HG02973 (cell line): ENCODE measurements around the gene DCAF8.
A peak's percentile ranks its signal among the peaks of the same experiment; 100 is the strongest.

Experiments
- ATAC-seq: cut with Tn5 transposase; IDR thresholded peaks from one replicate; pipeline ENCODE4 v1.9.1; 2021; ENCODE audit warnings: moderate library complexity; ENCODE audit not compliant: unreplicated experiment

The DCAF8 gene

GRCh38 chr1:160171980-160172379, 90.4 kb downstream of the DCAF8 start:
- ATAC-seq = no peak

DNA sequence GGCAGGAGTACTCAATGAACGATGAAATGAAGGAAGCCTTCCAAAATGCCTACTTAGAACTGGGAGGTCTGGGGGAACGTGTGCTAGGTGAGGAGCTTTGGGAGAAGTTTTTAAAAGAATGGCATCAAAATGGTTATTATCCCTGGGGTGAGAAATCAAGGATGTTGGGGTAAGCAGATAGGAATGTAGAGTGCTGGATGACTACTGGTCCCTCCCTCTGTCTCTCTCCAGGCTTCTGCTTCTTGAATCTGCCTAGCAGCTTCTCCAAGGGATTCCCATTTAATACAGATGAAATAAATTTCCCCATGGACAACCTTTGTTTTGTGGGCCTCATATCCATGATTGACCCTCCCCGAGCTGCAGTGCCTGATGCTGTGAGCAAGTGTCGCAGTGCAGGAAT, 91.0 kb downstream of the DCAF8 start:
- ATAC-seq = no peak

DNA sequence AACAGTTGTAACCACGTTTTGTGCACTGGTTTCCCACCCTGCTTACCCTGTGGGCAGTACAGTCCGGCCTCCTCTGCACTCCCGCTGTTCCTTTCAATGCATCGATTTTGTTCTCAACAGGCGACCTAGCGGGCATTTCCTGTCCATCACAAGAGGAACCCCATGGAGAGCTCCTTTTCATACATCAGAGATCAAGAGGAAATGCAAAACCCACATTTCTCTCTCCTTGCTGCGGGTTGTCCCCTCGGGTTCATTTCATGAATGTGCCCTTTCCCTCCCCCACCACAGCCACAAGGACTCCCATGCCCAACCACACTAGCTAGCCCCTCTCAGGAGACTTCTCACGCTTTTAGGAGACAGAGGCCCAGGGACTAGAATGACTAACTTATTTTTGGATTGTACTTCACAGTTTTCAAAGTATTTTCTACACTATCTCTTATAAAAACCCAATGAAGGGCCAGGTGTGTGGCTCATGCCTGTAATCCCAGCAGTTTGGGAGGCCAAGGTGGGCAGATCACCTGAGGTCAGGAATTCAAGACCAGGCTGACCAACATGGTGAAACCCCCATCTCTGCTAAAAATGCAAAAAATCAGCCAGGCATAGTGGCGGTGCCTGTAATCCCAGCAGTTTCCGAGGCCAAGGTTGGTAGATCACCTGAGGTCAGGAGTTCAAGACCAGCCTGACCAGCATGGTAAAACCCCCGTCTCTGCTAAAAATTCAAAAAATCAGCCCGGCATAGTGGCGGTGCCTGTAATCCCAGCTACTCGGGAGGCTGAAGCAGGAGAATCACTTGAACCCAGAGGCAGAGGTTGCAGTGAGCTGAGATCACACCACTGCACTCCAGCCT, 92.6 kb downstream of the DCAF8 start:
- peak; percentile 63 for ATAC-seq

DNA sequence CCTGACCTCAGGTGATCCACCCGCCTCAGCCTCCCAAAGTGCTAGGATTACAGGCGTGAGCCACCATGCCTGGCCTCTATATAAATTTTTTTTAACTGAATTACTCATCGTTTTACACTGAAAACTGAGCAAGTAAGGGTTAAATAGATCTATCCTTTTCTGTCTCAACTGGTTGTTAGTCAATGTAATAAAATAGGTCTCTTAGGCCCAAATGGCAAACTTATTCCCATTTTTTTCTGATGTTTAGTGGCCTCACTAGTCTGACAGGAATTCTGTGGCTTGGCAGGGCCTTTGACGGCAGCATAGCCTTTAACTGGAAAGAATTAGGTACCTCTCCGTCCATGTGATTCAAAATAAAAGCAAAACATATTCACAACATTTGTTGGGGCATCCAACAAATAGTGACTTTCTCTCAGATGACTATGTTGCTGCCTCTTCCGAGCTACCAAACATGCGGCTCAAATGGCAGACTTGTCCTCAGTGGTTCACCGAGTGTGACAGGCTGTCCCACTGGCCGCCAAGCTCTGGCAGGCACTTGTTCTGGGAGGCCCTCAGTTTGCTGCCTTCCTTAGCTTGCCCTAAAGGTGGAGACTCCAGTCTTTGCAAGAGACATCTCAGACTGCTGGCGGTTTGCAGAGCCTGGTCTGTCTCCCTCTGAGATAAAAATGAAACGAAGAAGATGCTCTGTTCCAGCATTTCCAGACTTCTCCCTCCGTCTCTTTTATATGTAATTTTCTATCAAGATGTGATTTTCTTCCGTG, 93.6 kb downstream of the DCAF8 start:
- no peak for ATAC-seq

GRCh38 chr1:160168016-160168415, 94.3 kb downstream of the DCAF8 start:
- ATAC-seq = no peak

DNA sequence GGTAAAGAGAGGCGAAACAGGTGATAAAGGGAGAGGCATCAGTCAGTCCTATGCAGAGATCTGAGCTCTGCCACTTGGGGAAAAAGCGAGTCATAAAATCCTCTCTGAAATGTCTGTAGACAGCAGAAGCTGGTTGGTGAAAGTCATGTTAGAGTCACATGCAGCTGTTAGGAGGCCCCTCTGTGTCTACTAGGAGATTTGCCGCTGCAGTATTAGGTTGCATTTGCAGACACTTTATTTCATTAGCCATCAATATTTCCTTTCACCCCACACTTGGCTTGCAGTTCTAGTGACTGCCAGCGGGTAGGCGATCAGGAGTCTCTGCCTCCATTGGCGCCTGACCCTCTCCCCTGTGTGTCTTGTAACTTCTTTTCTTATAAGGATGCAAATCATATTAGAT, 94.8 kb downstream of the DCAF8 start:
- ATAC-seq = no peak

DNA sequence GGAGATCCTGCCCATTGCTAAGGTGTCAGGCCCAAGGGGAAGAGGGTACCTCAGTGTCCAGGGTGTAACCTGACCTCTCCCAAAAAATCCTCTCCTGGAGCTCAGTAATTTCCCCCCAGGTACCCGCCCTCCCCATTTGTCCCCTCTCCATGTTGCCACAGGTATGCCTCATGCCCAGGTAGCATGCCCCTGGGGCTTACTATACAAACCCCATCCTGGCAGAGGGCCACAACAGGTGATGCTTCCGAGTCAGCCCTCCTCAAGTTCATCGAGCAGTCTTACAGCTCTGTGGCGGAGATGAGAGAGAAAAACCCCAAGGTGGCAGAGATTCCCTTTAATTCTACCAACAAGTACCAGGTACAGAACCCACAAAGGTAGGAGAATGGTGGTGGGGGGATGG, 95.3 kb downstream of the DCAF8 start:
- no peak for ATAC-seq

- no peak for ATAC-seq
Observed at GRCh38 chr1:160166166-160166868, 96.0 kb downstream of the DCAF8 start.
